Measurements from ENCODE around the gene HTR1D.
"Not testable (repeated sequence)": the region's sequence is repeated elsewhere in the genome, so short reads cannot be mapped to it uniquely, and the experiment has no call there.

Gene HTR1D

GRCh38 chr1:23223963-23224362 is 6.7 kb upstream of the HTR1D start:
- H3K4ac ChIP-seq (ENCODE audit: low read length); H2BK5ac ChIP-seq (ENCODE audit: low read length); H2BK15ac ChIP-seq (ENCODE audit: low read length); H3K9ac ChIP-seq (ENCODE audit: low read depth, low read length, poor library complexity); H3K23ac ChIP-seq (ENCODE audit: low read depth, low read length, poor library complexity); H3K4me2 ChIP-seq (ENCODE audit: insufficient read depth, low read length, poor library complexity, severe bottlenecking); H2AFZ ChIP-seq (ENCODE audit: low read length); H4K91ac ChIP-seq (ENCODE audit: low read depth, low read length, poor library complexity); H3K18ac ChIP-seq (ENCODE audit: low read length); H3K9me3 ChIP-seq (replicated peaks in 1 of 2; ENCODE audit: control insufficient read depth in 2 of 2, insufficient read depth in 1 of 2, low read depth in 1 of 2, low read length in 2 of 2); H3K14ac ChIP-seq (ENCODE audit: low read length); H3K4me1 ChIP-seq (ENCODE audit: control insufficient read depth in 2 of 2, insufficient read depth in 1 of 2, low read depth in 1 of 2, low read length in 2 of 2); H3K79me1 ChIP-seq (ENCODE audit: low read depth, low read length); H2BK120ac ChIP-seq (ENCODE audit: low read depth, low read length); H2AK5ac ChIP-seq (ENCODE audit: low read depth, low read length); DNase-seq (ENCODE audit: low spot score); H2BK12ac ChIP-seq (ENCODE audit: low read length); H3K27ac ChIP-seq (replicated peaks; ENCODE audit: low read length); H4K8ac ChIP-seq (ENCODE audit: low read depth, low read length); H3K4me3 ChIP-seq (ENCODE audit: low read length in 2 of 2); H3K36me3 ChIP-seq (replicated peaks in 1 of 2; ENCODE audit: control insufficient read depth in 2 of 2, insufficient read depth in 2 of 2, low read length in 2 of 2): not testable (repeated sequence)
- whole genome bisulfite sequencing, 2 donors (ENCODE audit: extremely low coverage in 2 of 2, insufficient read length in 2 of 2, insufficient replicate concordance in 1 of 2), result no CpG with 5 or more reads among the region's 6 CpGs
- peaks cover 0 to 42% (median 0%) of the 10 kb centered on the region in 3 experiments for H3K27me3 ChIP-seq (ENCODE audit: control insufficient read depth in 3 of 3, insufficient read depth in 3 of 3, low read depth in 1 of 3, low read length in 3 of 3)

DNA sequence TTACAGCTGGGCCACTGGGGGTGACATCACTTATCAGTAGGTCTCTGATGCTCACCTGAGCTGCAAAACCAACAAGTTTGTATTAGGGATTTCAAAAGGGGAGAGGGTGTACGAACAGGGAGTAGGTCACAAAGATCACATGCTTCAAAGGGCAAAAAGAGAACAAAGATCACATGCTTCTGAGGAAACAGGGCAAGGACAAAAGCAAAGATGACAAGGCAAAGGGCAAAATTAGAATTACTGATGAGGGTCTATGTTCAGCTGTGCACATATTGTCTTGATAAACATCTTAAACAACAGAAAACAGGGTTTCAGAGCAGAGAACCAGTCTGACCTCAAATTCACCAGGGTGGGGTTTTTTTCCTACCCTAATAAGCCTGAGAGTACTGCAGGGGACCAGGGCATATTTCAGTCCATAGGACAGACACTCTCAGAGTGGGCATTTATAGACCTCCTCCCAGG is 6.2 kb upstream of the HTR1D start:
- H3K4me1 ChIP-seq (ENCODE audit: control insufficient read depth in 2 of 2, insufficient read depth in 1 of 2, low read depth in 1 of 2, low read length in 2 of 2); H3K79me1 ChIP-seq (ENCODE audit: low read depth, low read length); H3K14ac ChIP-seq (ENCODE audit: low read length); H4K91ac ChIP-seq (ENCODE audit: low read depth, low read length, poor library complexity); H2AK5ac ChIP-seq (ENCODE audit: low read depth, low read length); H2BK12ac ChIP-seq (ENCODE audit: low read length); H3K27ac ChIP-seq (replicated peaks; ENCODE audit: low read length); H4K8ac ChIP-seq (ENCODE audit: low read depth, low read length); H3K36me3 ChIP-seq (replicated peaks in 1 of 2; ENCODE audit: control insufficient read depth in 2 of 2, insufficient read depth in 2 of 2, low read length in 2 of 2); H3K4me2 ChIP-seq (ENCODE audit: insufficient read depth, low read length, poor library complexity, severe bottlenecking); H3K9me3 ChIP-seq (replicated peaks in 1 of 2; ENCODE audit: control insufficient read depth in 2 of 2, insufficient read depth in 1 of 2, low read depth in 1 of 2, low read length in 2 of 2); H3K4me3 ChIP-seq (ENCODE audit: low read length in 2 of 2); DNase-seq (ENCODE audit: low spot score); H2AFZ ChIP-seq (ENCODE audit: low read length); H3K4ac ChIP-seq (ENCODE audit: low read length); H2BK15ac ChIP-seq (ENCODE audit: low read length); H3K18ac ChIP-seq (ENCODE audit: low read length); H3K23ac ChIP-seq (ENCODE audit: low read depth, low read length, poor library complexity); H2BK5ac ChIP-seq (ENCODE audit: low read length); H2BK120ac ChIP-seq (ENCODE audit: low read depth, low read length); H3K9ac ChIP-seq (ENCODE audit: low read depth, low read length, poor library complexity): not testable (repeated sequence)
- H3K27me3 ChIP-seq (ENCODE audit: control insufficient read depth in 3 of 3, insufficient read depth in 3 of 3, low read depth in 1 of 3, low read length in 3 of 3), result peaks cover 0 to 46% (median 0%) of the 10 kb centered on the region in 3 experiments
- no CpG with 5 or more reads among the region's 1 CpG for WGBS, 2 donors (ENCODE audit: extremely low coverage in 2 of 2, insufficient read length in 2 of 2, insufficient replicate concordance in 1 of 2)

GRCh38 chr1:23222742-23223141 is 5.4 kb upstream of the HTR1D start:
- no peak overlapping the region for H2BK12ac ChIP-seq (ENCODE audit: low read length)
- no peak for DNase-seq (ENCODE audit: low spot score)
- no peak overlapping the region for H2AK5ac ChIP-seq (ENCODE audit: low read depth, low read length)
- no peak overlapping the region for H2AFZ ChIP-seq (ENCODE audit: low read length)
- no peaks in the 10 kb centered on the region for H3K79me1 ChIP-seq (ENCODE audit: low read depth, low read length)
- no peak overlapping the region for H4K91ac ChIP-seq (ENCODE audit: low read depth, low read length, poor library complexity)
- WGBS, 2 donors (ENCODE audit: extremely low coverage in 2 of 2, insufficient read length in 2 of 2, insufficient replicate concordance in 1 of 2), result no CpG with 5 or more reads among the region's 3 CpGs
- H3K27me3 ChIP-seq (ENCODE audit: control insufficient read depth in 3 of 3, insufficient read depth in 3 of 3, low read depth in 1 of 3, low read length in 3 of 3), result peaks cover 0 to 52% (median 2%) of the 10 kb centered on the region in 3 experiments
- H3K23ac ChIP-seq (ENCODE audit: low read depth, low read length, poor library complexity), result no peak overlapping the region
- peaks cover 0 to 2% of the 10 kb centered on the region in 2 donors for H3K9me3 ChIP-seq (replicated peaks in 1 of 2; ENCODE audit: control insufficient read depth in 2 of 2, insufficient read depth in 1 of 2, low read depth in 1 of 2, low read length in 2 of 2)
- no peak overlapping the region for H2BK15ac ChIP-seq (ENCODE audit: low read length)
- no peak overlapping the region for H3K9ac ChIP-seq (ENCODE audit: low read depth, low read length, poor library complexity)
- H4K8ac ChIP-seq (ENCODE audit: low read depth, low read length), result no peak overlapping the region
- no peak overlapping the region for H2BK5ac ChIP-seq (ENCODE audit: low read length)
- peaks cover 0 to 3% of the 10 kb centered on the region in 2 donors for H3K4me1 ChIP-seq (ENCODE audit: control insufficient read depth in 2 of 2, insufficient read depth in 1 of 2, low read depth in 1 of 2, low read length in 2 of 2)
- no peak overlapping the region for H3K4me2 ChIP-seq (ENCODE audit: insufficient read depth, low read length, poor library complexity, severe bottlenecking)
- no peak overlapping the region for H3K4me3 ChIP-seq (ENCODE audit: low read length in 2 of 2)
- H3K14ac ChIP-seq (ENCODE audit: low read length), result no peak overlapping the region
- H3K36me3 ChIP-seq (replicated peaks in 1 of 2; ENCODE audit: control insufficient read depth in 2 of 2, insufficient read depth in 2 of 2, low read length in 2 of 2), result no peaks in the 10 kb centered on the region
- H3K27ac ChIP-seq (replicated peaks; ENCODE audit: low read length), result no peak overlapping the region
- no peak overlapping the region for H3K4ac ChIP-seq (ENCODE audit: low read length)
- H3K18ac ChIP-seq (ENCODE audit: low read length), result no peak overlapping the region
- no peak overlapping the region for H2BK120ac ChIP-seq (ENCODE audit: low read depth, low read length)

DNA sequence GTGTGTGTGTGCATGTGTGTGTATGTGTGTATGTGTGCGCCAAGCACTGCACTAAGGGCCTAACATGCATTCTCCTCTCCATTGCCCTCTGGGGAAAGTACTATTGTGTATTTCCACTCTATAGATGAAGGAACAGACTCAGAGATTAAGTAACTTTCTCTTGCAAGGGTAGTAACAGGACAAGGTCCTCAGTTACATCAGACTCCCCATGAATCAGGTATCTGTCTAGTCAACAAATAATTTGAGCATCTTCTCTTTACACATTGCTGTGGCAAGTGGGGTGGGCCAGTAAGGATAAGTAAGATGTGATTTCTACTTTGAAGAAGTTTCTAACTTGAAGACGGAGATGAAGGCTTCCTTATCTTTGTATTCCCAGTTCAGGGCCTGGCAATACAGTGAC is 5.0 kb upstream of the HTR1D start:
- Histone ChIP-seq H3K79me1 (ENCODE audit: low read depth, low read length) (no peaks in the 10 kb centered on the region), H3K36me3 (replicated peaks in 1 of 2; ENCODE audit: control insufficient read depth in 2 of 2, insufficient read depth in 2 of 2, low read length in 2 of 2) (no peaks in the 10 kb centered on the region), H4K8ac (ENCODE audit: low read depth, low read length) (no peak overlapping the region), H2AK5ac (ENCODE audit: low read depth, low read length) (no peak overlapping the region), H4K91ac (ENCODE audit: low read depth, low read length, poor library complexity) (no peak overlapping the region), H3K4ac (ENCODE audit: low read length) (no peak overlapping the region), H3K4me2 (ENCODE audit: insufficient read depth, low read length, poor library complexity, severe bottlenecking) (no peak overlapping the region), H3K14ac (ENCODE audit: low read length) (no peak overlapping the region), H2BK5ac (ENCODE audit: low read length) (no peak overlapping the region), H2BK12ac (ENCODE audit: low read length) (peak overlapping the region; percentile 80), H2BK120ac (ENCODE audit: low read depth, low read length) (no peak overlapping the region), H3K4me3 (ENCODE audit: low read length in 2 of 2) (no peak overlapping the region), H2AFZ (ENCODE audit: low read length) (no peak overlapping the region), H2BK15ac (ENCODE audit: low read length) (no peak overlapping the region), H3K18ac (ENCODE audit: low read length) (no peak overlapping the region), H3K9me3 (replicated peaks in 1 of 2; ENCODE audit: control insufficient read depth in 2 of 2, insufficient read depth in 1 of 2, low read depth in 1 of 2, low read length in 2 of 2) (peaks cover 0 to 2% of the 10 kb centered on the region in 2 donors), H3K23ac (ENCODE audit: low read depth, low read length, poor library complexity) (no peak overlapping the region), H3K4me1 (ENCODE audit: control insufficient read depth in 2 of 2, insufficient read depth in 1 of 2, low read depth in 1 of 2, low read length in 2 of 2) (peaks cover 1 to 2% of the 10 kb centered on the region in 2 donors), H3K27ac (replicated peaks; ENCODE audit: low read length) (no peak overlapping the region), H3K9ac (ENCODE audit: low read depth, low read length, poor library complexity) (no peak overlapping the region), H3K27me3 (ENCODE audit: control insufficient read depth in 3 of 3, insufficient read depth in 3 of 3, low read depth in 1 of 3, low read length in 3 of 3) (peaks cover 0 to 55% (median 4%) of the 10 kb centered on the region in 3 experiments)
- WGBS, 2 donors (ENCODE audit: extremely low coverage in 2 of 2, insufficient read length in 2 of 2, insufficient replicate concordance in 1 of 2), result no CpG with 5 or more reads among the region's 2 CpGs
- no peak for DNase-seq (ENCODE audit: low spot score)
